GM12801 (cell line): ENCODE results near the gene TTC28.

ENCODE experiments used
- CTCF ChIP-seq: IDR thresholded peaks from one replicate; pipeline ENCODE4 v1.5.1; 2011; ENCODE audit warnings: control low read depth; ENCODE audit not compliant: insufficient read length; ENCODE audit errors: extremely low read depth

TTC28 gene

GRCh38 chr22:28464127-28464526 is 215.5 kb downstream of the TTC28 start:
- no peak for TF ChIP-seq CTCF

GRCh38 chr22:28462901-28463300 is 216.7 kb downstream of the TTC28 start:
- no peak for TF ChIP-seq CTCF

GRCh38 chr22:28462041-28462440 is 217.6 kb downstream of the TTC28 start:
- no peak for TF ChIP-seq CTCF

GRCh38 chr22:28454431-28455064 is 225.1 kb downstream of the TTC28 start:
- TF ChIP-seq CTCF: no peak

- no peak for TF ChIP-seq CTCF
Observed at GRCh38 chr22:28450109-28450508, 229.5 kb downstream of the TTC28 start.

GRCh38 chr22:28449041-28449440 is 230.6 kb downstream of the TTC28 start:
- no peak for TF ChIP-seq CTCF

- no peak for TF ChIP-seq CTCF
Observed at GRCh38 chr22:28448625-28449024, 231.0 kb downstream of the TTC28 start.
